Endodermal cell (in vitro differentiated cells): ENCODE results near the gene ASTN2. TPM values are rescaled to one million over a fixed set of nuclear protein-coding genes. Genes with fewer than 3 reads are reported as not detected.
A peak's percentile ranks its signal among the peaks of the same experiment; 100 is the strongest.

Experiments used
- DNase-seq: peaks from one replicate; pipeline ENCODE4 v3.0.0-alpha.2; 2017
- H3K27ac ChIP-seq: 2 replicates; pipeline ENCODE4 v1.5.1; 2013; ENCODE audit warnings: mild to moderate bottlenecking, low read depth, low read length, moderate library complexity
- H3K27me3 ChIP-seq: 2 replicates; pipeline ENCODE4 v1.6.1; 2013; ENCODE audit warnings: mild to moderate bottlenecking, low read length, moderate library complexity; ENCODE audit not compliant: insufficient read depth, control insufficient read depth, poor library complexity, severe bottlenecking
- H3K36me3 ChIP-seq: 2 replicates; pipeline ENCODE4 v1.7.0; 2013; ENCODE audit warnings: mild to moderate bottlenecking, low read length, moderate library complexity; ENCODE audit not compliant: control insufficient read depth, insufficient read depth
- H3K4me1 ChIP-seq: one replicate; pipeline ENCODE4 v1.7.0; 2013; ENCODE audit warnings: low read length; ENCODE audit not compliant: control insufficient read depth, insufficient read depth
- H3K4me3 ChIP-seq: 2 replicates; pipeline ENCODE4 v1.5.1; 2013; ENCODE audit warnings: mild to moderate bottlenecking, low read length, moderate library complexity
- H3K9ac ChIP-seq: 2 replicates; pipeline ENCODE4 v1.6.1; 2013; ENCODE audit warnings: mild to moderate bottlenecking, low read length, moderate library complexity; ENCODE audit not compliant: poor library complexity, severe bottlenecking; ENCODE audit errors: extremely low read depth
- H3K9me3 ChIP-seq: 2 replicates; pipeline ENCODE4 v1.6.1; 2013; ENCODE audit warnings: mild to moderate bottlenecking, low read length, moderate library complexity; ENCODE audit not compliant: control insufficient read depth
- H3K27ac Mint-ChIP-seq: 2 replicates; pipeline ENCODE4 v1.8.0; 2020; ENCODE audit warnings: mixed read lengths
- H3K27me3 Mint-ChIP-seq: 2 replicates; pipeline ENCODE4 v1.8.0; 2021; ENCODE audit warnings: mild to moderate bottlenecking, mixed read lengths; ENCODE audit not compliant: insufficient read depth
- H3K36me3 Mint-ChIP-seq: 2 replicates; pipeline ENCODE4 v1.8.0; 2020; ENCODE audit warnings: low read depth, mixed read lengths
- H3K4me1 Mint-ChIP-seq: 2 replicates; pipeline ENCODE4 v1.8.0; 2020; ENCODE audit warnings: mixed read lengths
- H3K4me3 Mint-ChIP-seq: 2 replicates; pipeline ENCODE4 v1.8.0; 2020; ENCODE audit warnings: mild to moderate bottlenecking, moderate library complexity, mixed read lengths
- H3K9me3 Mint-ChIP-seq: 2 replicates; pipeline ENCODE4 v1.8.0; 2020; ENCODE audit warnings: mild to moderate bottlenecking, mixed read lengths
- CTCF ChIP-seq: fragments of 200-600 bp; sonication (generic); conservative IDR thresholded peaks from 2 replicates; pipeline ENCODE4 v1.5.0; 2021; ENCODE audit warnings: antibody characterized with exemption, mild to moderate bottlenecking
- WGBS, 2 experiments: methylation state at CpG; one replicate each; pipeline versions ENCODE4 v1.1.5 to v1.1.7; 2013; ENCODE audit warnings: missing lambda C conversion rate in 2 of 2, mixed read lengths in 1 of 2; ENCODE audit not compliant: insufficient coverage in 1 of 2, insufficient read length in 1 of 2; 5-methylcytosine and 5-hydroxymethylcytosine counted together
- total RNA-seq, 2 donors: library from RNA; stranded (reverse); fragmentation: NEBNext Ultra II Directional in 1 of 2; extraction: Animal tissue kit (Norgen Biotek cat#: 25700) in 1 of 2; gene quantifications; 2 replicates in 1 of 2; 3 replicates in 1 of 2; pipeline ENCODE4 v1.2.1, GENCODE V29; 2021

ASTN2 gene
- total RNA-seq, 2 donors from 2014 or later: 8.9 to 10.4 TPM

GRCh38 chr9:117000196-117000723 is 414.6 kb downstream of the ASTN2 start:
- no peak overlapping the region for H3K4me3 ChIP-seq
- peaks cover 9% of the 10 kb centered on the region for H3K27me3 ChIP-seq
- no peak overlapping the region for H3K9ac ChIP-seq
- H3K9me3 Mint-ChIP-seq: no peaks in the 10 kb centered on the region
- H3K36me3 ChIP-seq: no peaks in the 10 kb centered on the region
- WGBS, 2 experiments: 94 to 100% methylated on average over 1 to 2 of the region's 2 CpGs
- H3K9me3 ChIP-seq: no peaks in the 10 kb centered on the region
- H3K27ac Mint-ChIP-seq: no peak overlapping the region
- TF ChIP-seq CTCF: no peak
- H3K36me3 Mint-ChIP-seq: no peaks in the 10 kb centered on the region
- no peak overlapping the region for H3K4me3 Mint-ChIP-seq
- no peaks in the 10 kb centered on the region for H3K4me1 Mint-ChIP-seq
- DNase-seq: no peak
- no peak overlapping the region for H3K27ac ChIP-seq
- H3K4me1 ChIP-seq: no peaks in the 10 kb centered on the region
- H3K27me3 Mint-ChIP-seq: peaks cover 4% of the 10 kb centered on the region

GRCh38 chr9:116998305-116998704 is 416.6 kb downstream of the ASTN2 start:
- Histone ChIP-seq H3K9me3 (no peaks in the 10 kb centered on the region), H3K4me1 (no peaks in the 10 kb centered on the region), H3K9ac (no peak overlapping the region), H3K27me3 (peaks cover 9% of the 10 kb centered on the region), H3K36me3 (no peaks in the 10 kb centered on the region), H3K27ac (no peak overlapping the region), H3K4me3 (no peak overlapping the region)
- H3K4me3 Mint-ChIP-seq: no peak overlapping the region
- peak; percentile 77 for DNase-seq
- no peaks in the 10 kb centered on the region for H3K4me1 Mint-ChIP-seq
- H3K36me3 Mint-ChIP-seq: no peaks in the 10 kb centered on the region
- no peak overlapping the region for H3K27ac Mint-ChIP-seq
- H3K27me3 Mint-ChIP-seq: peaks cover 4% of the 10 kb centered on the region
- TF ChIP-seq CTCF: no peak
- H3K9me3 Mint-ChIP-seq: no peaks in the 10 kb centered on the region

GRCh38 chr9:116992865-116993264 is 422.0 kb downstream of the ASTN2 start:
- Histone ChIP-seq H3K4me3 (no peak overlapping the region), H3K36me3 (no peaks in the 10 kb centered on the region), H3K9me3 (peaks cover 6% of the 10 kb centered on the region), H3K4me1 (no peaks in the 10 kb centered on the region), H3K9ac (no peak overlapping the region), H3K27me3 (no peaks in the 10 kb centered on the region), H3K27ac (no peak overlapping the region)
- no peaks in the 10 kb centered on the region for H3K36me3 Mint-ChIP-seq
- no peak overlapping the region for H3K4me3 Mint-ChIP-seq
- peaks cover 8% of the 10 kb centered on the region for H3K4me1 Mint-ChIP-seq
- H3K9me3 Mint-ChIP-seq: no peaks in the 10 kb centered on the region
- H3K27ac Mint-ChIP-seq: no peak overlapping the region
- no peak for TF ChIP-seq CTCF
- peaks cover 2% of the 10 kb centered on the region for H3K27me3 Mint-ChIP-seq
- peak; percentile 18 for DNase-seq
- 83 to 91% methylated on average over 1 to 2 of the region's 2 CpGs for WGBS, 2 experiments
